A549 (cell line): Measurements from ENCODE around the gene MYO1C. TPM values are rescaled to one million over a fixed set of nuclear protein-coding genes. Genes with fewer than 3 reads are reported as not detected.

Experiments
- ATAC-seq, 2 experiments: fragments of 200-7000 bp in 1 of 2; fragments of >200 bp in 1 of 2; cut with Nextera tagmentation in 1 of 2; cut with Tn5 transposase in 1 of 2; 3 replicates each; pipeline versions ENCODE4 v1.8.0 to v1.9.1; 2018 to 2020; ENCODE audit warnings: mild to moderate bottlenecking in 1 of 2, moderate library complexity in 1 of 2
- CTCF ChIA-PET: fragments of 300-600 bp; sonication (Branson Sonifier 250); formaldehyde crosslinking; extraction: SDS; loops from one replicate; lab custom pipeline; 2021; ENCODE audit warnings: antibody characterized with exemption, inconsistent platforms; lab: Yijun Ruan, JAX
- POLR2A ChIA-PET: fragments of 350-600 bp; formaldehyde crosslinking; extraction: SDS; loops from one replicate; lab custom pipeline; 2021; ENCODE audit warnings: antibody characterized with exemption, inconsistent platforms; lab: Yijun Ruan, JAX
- DNase-seq, 2 experiments: peaks; one replicate each; pipeline versions ENCODE4 v3.0.0 to v3.0.0-alpha.2; 2011 to 2016; ENCODE audit warnings: low read depth in 1 of 2, low spot score in 1 of 2
- FAIRE-seq: peaks from 2 replicates; lab custom pipeline; 2011; peaks lifted over from hg19 to GRCh38; lab: Jason Lieb, UNC
- H3K27ac ChIP-seq, 2 experiments: fragments of >200 bp; sonication (Bioruptor Twin); formaldehyde crosslinking; 3 replicates each; pipeline ENCODE4 v1.5.1; 2016 to 2017
- H3K4me1 ChIP-seq: fragments of >200 bp; sonication (Bioruptor Twin); formaldehyde crosslinking; 3 replicates; pipeline ENCODE4 v1.6.1; 2016
- H3K4me2 ChIP-seq: fragments of >200 bp; sonication (Bioruptor Twin); formaldehyde crosslinking; 3 replicates; pipeline ENCODE4 v1.6.1; 2016
- H3K4me3 ChIP-seq: fragments of >200 bp; sonication (Bioruptor Twin); formaldehyde crosslinking; 3 replicates; pipeline ENCODE4 v1.5.1; 2016
- H3K9me3 ChIP-seq: fragments of >200 bp; sonication (Bioruptor Twin); formaldehyde crosslinking; 3 replicates; pipeline ENCODE4 v1.6.1; 2016
- BHLHE40 ChIP-seq: IDR thresholded peaks from 2 replicates; pipeline ENCODE4 v1.6.1; 2012; ENCODE audit warnings: low read depth, low read length, inconsistent platforms
- CBX8 ChIP-seq: fragments of 200-600 bp; sonication (generic); IDR thresholded peaks from 2 replicates; pipeline ENCODE4 v1.6.1; 2016
- CEBPB ChIP-seq, 2 experiments: fragments of >200 bp in 1 of 2; sonication (Bioruptor Twin) in 1 of 2; formaldehyde crosslinking in 1 of 2; IDR thresholded peaks; 2 replicates each; pipeline ENCODE4 v1.6.1; 2012 to 2016
- FOSB ChIP-seq: fragments of 250-450 bp; sonication (Bioruptor Pico); IDR thresholded peaks from 2 replicates; pipeline ENCODE4 v1.5.0; 2020; ENCODE audit warnings: mild to moderate bottlenecking, moderate library complexity
- GATA3 ChIP-seq: IDR thresholded peaks from 2 replicates; pipeline ENCODE4 v1.6.1; 2012; ENCODE audit warnings: borderline replicate concordance
- HOXA7 ChIP-seq: fragments of 250-450 bp; sonication (Bioruptor Pico); IDR thresholded peaks from 2 replicates; pipeline ENCODE4 v1.5.0; 2020; ENCODE audit warnings: mild to moderate bottlenecking, moderate library complexity
- KDM5A ChIP-seq: fragments of 200-600 bp; sonication (generic); IDR thresholded peaks from 2 replicates; pipeline ENCODE4 v1.6.1; 2016; ENCODE audit warnings: antibody characterized with exemption, mild to moderate bottlenecking
- MYC ChIP-seq: IDR thresholded peaks from 2 replicates; pipeline ENCODE4 v1.6.1; 2012; ENCODE audit warnings: mild to moderate bottlenecking, inconsistent platforms, low read length, improper control_type of control experiment, borderline replicate concordance
- PHF8 ChIP-seq: fragments of 200-600 bp; sonication (generic); IDR thresholded peaks from 2 replicates; pipeline ENCODE4 v1.6.1; 2016; ENCODE audit warnings: low read depth, mild to moderate bottlenecking, antibody characterized with exemption, moderate library complexity, borderline replicate concordance
- TFCP2L1 ChIP-seq: fragments of 250-450 bp; sonication (Bioruptor Pico); IDR thresholded peaks from 2 replicates; pipeline ENCODE4 v1.5.0; 2021; ENCODE audit warnings: mild to moderate bottlenecking
- WGBS: methylation state at CpG from one replicate; pipeline ENCODE4 v1.1.6; 2017; ENCODE audit errors: missing lambda C conversion rate; 5-methylcytosine and 5-hydroxymethylcytosine counted together
- polyA plus RNA-seq, 4 experiments: library from polyadenylated mRNA; depleted of rRNA in 3 of 4; stranded (reverse); fragments of >200 nt; fragmentation: RNase III in 1 of 4; extraction: RNeasy Plus Mini Kit Qiagen cat#74134 plus additional on column Dnase treatment in 1 of 4; gene quantifications; 2 replicates in 3 of 4; 3 replicates in 1 of 4; pipeline ENCODE4 v1.2.3, GENCODE V29; 2011 to 2017
- TF ChIP-seq, protein P1 (sequence below): fragments of 250-450 bp; sonication (Bioruptor Pico); IDR thresholded peaks from 2 replicates; pipeline ENCODE4 v1.5.0; 2020; ENCODE audit warnings: low read depth, mild to moderate bottlenecking, moderate library complexity
- TF ChIP-seq, protein P2 (sequence below): IDR thresholded peaks from 2 replicates; pipeline ENCODE4 v1.6.1; 2012; ENCODE audit warnings: low read depth, borderline replicate concordance
- TF ChIP-seq, protein P3 (sequence below): fragments of >200 bp; sonication (Bioruptor Twin); formaldehyde crosslinking; IDR thresholded peaks from 3 replicates; pipeline ENCODE4 v1.6.1; 2016
- TF ChIP-seq, protein P4 (sequence below): IDR thresholded peaks from 2 replicates; pipeline ENCODE4 v1.6.1; 2012
- TF ChIP-seq, protein P5 (sequence below): fragments of 450-650 bp; IDR thresholded peaks from 2 replicates; pipeline ENCODE4 v1.6.1; 2014; ENCODE audit warnings: antibody characterized with exemption

Gene MYO1C
- polyA plus RNA-seq, 2 of the 4 experiments (the other 2 are of a cell fraction) = 101 to 123 TPM

DNA sequence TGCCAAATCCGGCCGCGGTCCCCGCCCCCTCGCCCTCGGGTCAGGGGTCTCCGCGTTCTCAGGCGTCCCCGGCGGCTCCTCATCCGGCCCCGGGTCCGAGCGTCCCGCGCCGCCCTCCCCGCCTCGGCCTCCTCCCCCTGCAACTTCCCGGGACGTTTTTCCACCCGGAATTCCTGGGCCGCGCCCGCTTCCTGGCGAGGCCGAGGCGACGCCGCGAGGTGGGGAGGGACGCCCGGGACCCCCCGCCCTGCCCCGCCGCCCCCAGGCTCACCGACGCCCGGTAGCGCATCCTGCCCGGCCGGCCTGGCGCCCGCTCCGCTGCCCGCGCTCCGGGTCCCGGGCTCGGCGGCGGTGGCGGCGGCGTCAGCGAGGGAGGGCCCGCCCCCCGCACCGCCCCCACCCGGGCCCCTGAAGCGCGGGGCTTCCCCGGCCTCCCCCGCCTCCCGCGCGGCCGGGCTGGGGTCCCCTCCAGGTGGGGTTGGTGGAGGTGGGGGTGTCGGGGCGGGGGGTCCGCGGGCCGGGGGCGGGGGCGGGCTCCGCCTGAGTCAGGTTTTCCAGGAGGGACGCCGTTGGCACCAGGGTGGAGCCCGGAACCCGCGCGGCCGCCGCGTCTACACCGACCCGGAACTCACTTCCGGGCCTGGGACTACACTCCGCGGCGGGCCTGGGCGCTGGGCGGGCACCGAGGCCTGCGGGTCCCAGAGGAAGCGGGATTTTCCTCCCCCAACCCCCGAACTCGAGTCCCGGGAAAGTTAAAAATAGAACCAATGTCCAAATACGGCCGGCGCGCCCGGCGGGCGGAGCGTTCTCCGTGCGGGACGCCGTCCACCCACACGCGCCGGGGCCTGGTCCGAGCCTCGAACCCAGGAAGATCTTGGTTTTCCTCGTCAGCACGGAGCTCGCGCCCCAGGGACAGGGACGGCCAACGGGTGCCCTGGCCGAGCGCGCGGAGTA lies 6.8 kb downstream of the MYO1C start (continued):
- no peak for TF ChIP-seq GATA3
- TF ChIP-seq KDM5A = no peak
- no peak for TF ChIP-seq BHLHE40
- TF ChIP-seq PHF8 = peak; percentile 49; the same call in 1 of the 2 replicates
- TF ChIP-seq, protein P1, sequence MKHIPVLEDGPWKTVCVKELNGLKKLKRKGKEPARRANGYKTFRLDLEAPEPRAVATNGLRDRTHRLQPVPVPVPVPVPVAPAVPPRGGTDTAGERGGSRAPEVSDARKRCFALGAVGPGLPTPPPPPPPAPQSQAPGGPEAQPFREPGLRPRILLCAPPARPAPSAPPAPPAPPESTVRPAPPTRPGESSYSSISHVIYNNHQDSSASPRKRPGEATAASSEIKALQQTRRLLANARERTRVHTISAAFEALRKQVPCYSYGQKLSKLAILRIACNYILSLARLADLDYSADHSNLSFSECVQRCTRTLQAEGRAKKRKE (CRISPR knock-in tag) = no peak
- TF ChIP-seq, protein P2, sequence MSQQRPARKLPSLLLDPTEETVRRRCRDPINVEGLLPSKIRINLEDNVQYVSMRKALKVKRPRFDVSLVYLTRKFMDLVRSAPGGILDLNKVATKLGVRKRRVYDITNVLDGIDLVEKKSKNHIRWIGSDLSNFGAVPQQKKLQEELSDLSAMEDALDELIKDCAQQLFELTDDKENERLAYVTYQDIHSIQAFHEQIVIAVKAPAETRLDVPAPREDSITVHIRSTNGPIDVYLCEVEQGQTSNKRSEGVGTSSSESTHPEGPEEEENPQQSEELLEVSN = peak; percentile 55; the same call in 1 of the 2 replicates
- no peak for TF ChIP-seq HOXA7
- peak; percentile 42; the same call in 1 of the 2 replicates for TF ChIP-seq FOSB (CRISPR knock-in tag)
- TF ChIP-seq, protein P3, sequence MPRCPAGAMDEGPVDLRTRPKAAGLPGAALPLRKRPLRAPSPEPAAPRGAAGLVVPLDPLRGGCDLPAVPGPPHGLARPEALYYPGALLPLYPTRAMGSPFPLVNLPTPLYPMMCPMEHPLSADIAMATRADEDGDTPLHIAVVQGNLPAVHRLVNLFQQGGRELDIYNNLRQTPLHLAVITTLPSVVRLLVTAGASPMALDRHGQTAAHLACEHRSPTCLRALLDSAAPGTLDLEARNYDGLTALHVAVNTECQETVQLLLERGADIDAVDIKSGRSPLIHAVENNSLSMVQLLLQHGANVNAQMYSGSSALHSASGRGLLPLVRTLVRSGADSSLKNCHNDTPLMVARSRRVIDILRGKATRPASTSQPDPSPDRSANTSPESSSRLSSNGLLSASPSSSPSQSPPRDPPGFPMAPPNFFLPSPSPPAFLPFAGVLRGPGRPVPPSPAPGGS = no peak
- TF ChIP-seq, protein P4, sequence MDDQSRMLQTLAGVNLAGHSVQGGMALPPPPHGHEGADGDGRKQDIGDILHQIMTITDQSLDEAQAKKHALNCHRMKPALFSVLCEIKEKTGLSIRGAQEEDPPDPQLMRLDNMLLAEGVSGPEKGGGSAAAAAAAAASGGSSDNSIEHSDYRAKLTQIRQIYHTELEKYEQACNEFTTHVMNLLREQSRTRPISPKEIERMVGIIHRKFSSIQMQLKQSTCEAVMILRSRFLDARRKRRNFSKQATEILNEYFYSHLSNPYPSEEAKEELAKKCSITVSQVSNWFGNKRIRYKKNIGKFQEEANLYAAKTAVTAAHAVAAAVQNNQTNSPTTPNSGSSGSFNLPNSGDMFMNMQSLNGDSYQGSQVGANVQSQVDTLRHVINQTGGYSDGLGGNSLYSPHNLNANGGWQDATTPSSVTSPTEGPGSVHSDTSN = peak; percentile 43; the same call in 1 of the 2 replicates
- TF ChIP-seq CBX8 = no peak
- no peak for TF ChIP-seq CEBPB (IDR thresholded peaks at IDR 0.05)

DNA sequence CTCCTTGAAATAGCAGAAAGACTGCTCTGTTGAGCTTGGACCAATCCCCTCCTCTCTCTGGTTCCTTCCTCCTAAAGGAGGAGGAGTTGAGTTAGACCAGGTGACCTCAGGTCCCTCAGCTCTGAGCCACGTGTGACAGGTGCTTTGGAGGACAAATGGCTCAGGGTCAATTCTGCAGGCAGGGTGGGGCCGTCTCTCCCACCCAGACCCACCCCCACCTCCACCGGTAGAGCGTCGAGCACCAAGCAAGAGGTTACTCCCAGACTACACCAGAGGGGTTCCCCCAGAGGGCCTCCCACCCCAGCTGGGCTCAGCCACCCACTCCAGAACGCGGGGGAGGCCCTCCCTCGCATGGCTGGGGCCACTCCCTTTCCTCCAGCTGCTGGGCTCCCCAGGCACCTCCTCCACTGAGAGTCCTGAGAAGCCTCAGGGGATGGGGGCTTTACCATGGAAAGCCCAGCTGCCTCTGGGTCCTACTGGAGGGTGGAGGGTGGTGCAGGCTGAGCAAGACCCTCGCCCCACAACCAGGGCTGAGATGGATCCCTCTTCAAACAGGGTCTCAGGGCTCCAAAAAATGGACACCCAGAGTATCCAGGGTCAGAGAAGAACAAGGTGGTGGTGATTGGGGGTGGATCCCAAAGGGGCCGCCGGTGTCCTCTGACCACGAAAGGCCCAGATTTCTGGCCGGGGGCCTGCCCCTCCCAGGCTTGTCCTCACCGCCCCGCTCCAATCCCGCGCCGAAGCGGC lies 7.6 kb downstream of the MYO1C start:
- Histone ChIP-seq H3K4me1 (peaks cover 51% of the 10 kb centered on the region), H3K9me3 (no peaks in the 10 kb centered on the region), H3K4me2 (peak overlapping the region; percentile 96), H3K4me3 (peak overlapping the region; percentile 82), H3K27ac (peak overlapping the region; percentile 97)
- TF ChIP-seq MYC (0 out of 2 replicates have a peak, but pooled peaks have one; percentile 47), TFCP2L1 (0 out of 2 replicates have a peak, but pooled peaks have one; percentile 33), CEBPB (IDR thresholded peaks at IDR 0.05) (no peak)
- TF ChIP-seq, protein P3 = no peak
- TF ChIP-seq, protein P4 = no peak
- TF ChIP-seq, protein P5, sequence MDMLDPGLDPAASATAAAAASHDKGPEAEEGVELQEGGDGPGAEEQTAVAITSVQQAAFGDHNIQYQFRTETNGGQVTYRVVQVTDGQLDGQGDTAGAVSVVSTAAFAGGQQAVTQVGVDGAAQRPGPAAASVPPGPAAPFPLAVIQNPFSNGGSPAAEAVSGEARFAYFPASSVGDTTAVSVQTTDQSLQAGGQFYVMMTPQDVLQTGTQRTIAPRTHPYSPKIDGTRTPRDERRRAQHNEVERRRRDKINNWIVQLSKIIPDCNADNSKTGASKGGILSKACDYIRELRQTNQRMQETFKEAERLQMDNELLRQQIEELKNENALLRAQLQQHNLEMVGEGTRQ = peak; percentile 54; the same call in 1 of the 2 replicates
- ATAC-seq = peak; percentile 21 to 25
- ChIA-PET CTCF (interaction anchor here (0.6 to 1.0 kb wide), 4 partner anchors 10 to 32 kb away, joined by 3 to 5 read pairs (median 3); partner anchors contain the start of gene INPP5K), POLR2A (interaction anchor here (0.6 to 0.9 kb wide), 4 partner anchors 25 to 347 kb away, joined by 3 to 5 read pairs (median 3); partner anchors contain the start of gene CRK)
- 3% methylated on average over 12 of the region's 19 CpGs for WGBS
- no peak for FAIRE-seq
- DNase-seq = peak; percentile 57 to 75
